WTC11 (cell line): ENCODE data around the gene MEOX2.

Experiments
- ATF6 ChIP-seq: sonication (generic); formaldehyde crosslinking; IDR thresholded peaks from 2 replicates; pipeline ENCODE4 v1.8.1; 2023; ENCODE audit warnings: mild to moderate bottlenecking, missing genetic modification reagents
- CTCF ChIP-seq: fragments of 200-600 bp; IDR thresholded peaks from 2 replicates; pipeline ENCODE4 v1.8.0; 2022; ENCODE audit warnings: antibody characterized with exemption
- SP1 ChIP-seq: sonication (generic); formaldehyde crosslinking; conservative IDR thresholded peaks from 2 replicates; pipeline ENCODE4 v1.8.1; 2022; ENCODE audit warnings: missing genetic modification reagents
- TCF7 ChIP-seq: sonication (generic); formaldehyde crosslinking; IDR thresholded peaks from 2 replicates; pipeline ENCODE4 v1.8.0; 2022; ENCODE audit warnings: mild to moderate bottlenecking, low read depth, missing genetic modification reagents, moderate library complexity
- TEAD4 ChIP-seq: sonication (generic); formaldehyde crosslinking; IDR thresholded peaks from 2 replicates; pipeline ENCODE4 v1.8.0; 2022; ENCODE audit warnings: mild to moderate bottlenecking, missing genetic modification reagents
- USF1 ChIP-seq: sonication (generic); formaldehyde crosslinking; IDR thresholded peaks from 2 replicates; pipeline ENCODE4 v1.8.0; 2022; ENCODE audit warnings: mild to moderate bottlenecking, missing genetic modification reagents
- USF2 ChIP-seq: sonication (generic); formaldehyde crosslinking; IDR thresholded peaks from 2 replicates; pipeline ENCODE4 v1.8.1; 2023; ENCODE audit warnings: mild to moderate bottlenecking, missing genetic modification reagents, moderate library complexity
- TF ChIP-seq, protein P1 (sequence below): sonication (generic); formaldehyde crosslinking; IDR thresholded peaks from 2 replicates; pipeline ENCODE4 v1.8.1; 2022; ENCODE audit warnings: mild to moderate bottlenecking, moderate library complexity, missing genetic modification reagents

DNA sequence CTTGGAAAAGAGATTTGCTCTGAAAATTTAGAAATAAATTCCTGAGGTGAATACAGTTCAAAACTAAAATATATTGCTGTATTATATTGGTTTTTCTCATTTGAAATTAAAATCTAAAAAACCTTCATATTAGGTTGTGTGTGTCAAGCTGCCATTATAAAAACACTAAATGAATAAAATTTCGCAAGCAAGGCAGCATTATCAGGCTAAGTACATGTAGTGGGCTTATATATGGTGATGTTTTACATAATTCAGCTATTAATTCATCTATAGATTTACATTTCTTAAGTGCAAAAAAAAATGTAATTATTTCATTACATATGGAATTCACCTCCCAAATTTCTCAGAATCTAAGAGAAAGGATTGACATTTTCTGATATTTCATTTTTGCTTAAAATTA, 5.3 kb downstream of the MEOX2 start:
- no peak for TF ChIP-seq CTCF
- TF ChIP-seq SP1 (CRISPR knock-in tag): no peak
- TF ChIP-seq, protein P1, sequence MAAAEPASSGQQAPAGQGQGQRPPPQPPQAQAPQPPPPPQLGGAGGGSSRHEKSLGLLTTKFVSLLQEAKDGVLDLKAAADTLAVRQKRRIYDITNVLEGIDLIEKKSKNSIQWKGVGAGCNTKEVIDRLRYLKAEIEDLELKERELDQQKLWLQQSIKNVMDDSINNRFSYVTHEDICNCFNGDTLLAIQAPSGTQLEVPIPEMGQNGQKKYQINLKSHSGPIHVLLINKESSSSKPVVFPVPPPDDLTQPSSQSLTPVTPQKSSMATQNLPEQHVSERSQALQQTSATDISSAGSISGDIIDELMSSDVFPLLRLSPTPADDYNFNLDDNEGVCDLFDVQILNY: no peak
- no peak for TF ChIP-seq TCF7 (CRISPR knock-in tag)
- TF ChIP-seq USF2: no peak
- TF ChIP-seq USF1 (CRISPR knock-in tag): no peak
- no peak for TF ChIP-seq ATF6 (CRISPR knock-in tag)
- TF ChIP-seq TEAD4 (CRISPR knock-in tag): no peak
